Skin of body (tissue), 2 donors: ENCODE data around the gene AK8. TPM values are rescaled to one million over a fixed set of nuclear protein-coding genes. Genes with fewer than 3 reads are reported as not detected.

Source experiments
- DNase-seq: peaks from one replicate; lab custom pipeline; 2025; lab: John Stamatoyannopoulos, UW
- total RNA-seq: library from RNA; depleted of rRNA; stranded (reverse); fragments of >200 nt; gene quantifications from one replicate; pipeline ENCODE4 v1.2.3, GENCODE V29; 2014

AK8 gene
- total RNA-seq, 1 donor from 2014 or later = 1.1 TPM

- DNase-seq = no peak
Measured at GRCh38 chr9:132887181-132888120, 9.4 kb upstream of the AK8 start.

DNA sequence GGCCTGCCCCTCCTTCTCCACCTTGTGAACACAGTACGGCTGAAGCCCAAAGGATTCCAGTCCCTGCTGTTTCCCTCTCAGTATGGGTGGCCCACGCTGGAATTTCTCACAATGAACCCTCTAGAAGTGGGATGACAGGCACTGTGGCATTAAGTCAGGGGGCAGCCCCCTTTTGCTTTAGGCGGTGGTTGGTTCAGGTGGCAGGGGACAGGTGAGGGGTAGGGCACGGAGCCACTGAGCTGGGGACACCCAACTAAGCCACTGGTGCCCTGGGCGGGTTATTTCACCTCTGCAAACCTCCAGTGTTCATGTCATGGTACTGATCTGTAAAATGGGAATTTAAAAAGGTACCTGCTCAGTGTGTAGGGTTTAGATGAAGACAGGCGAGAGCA, 8.2 kb upstream of the AK8 start:
- DNase-seq = no peak

GRCh38 chr9:132885720-132886333, 7.7 kb upstream of the AK8 start:
- no peak for DNase-seq

GRCh38 chr9:132883349-132884294, 5.5 kb upstream of the AK8 start:
- no peak for DNase-seq

- DNase-seq = no peak
Measured at GRCh38 chr9:132882616-132883015, 4.5 kb upstream of the AK8 start.

DNA sequence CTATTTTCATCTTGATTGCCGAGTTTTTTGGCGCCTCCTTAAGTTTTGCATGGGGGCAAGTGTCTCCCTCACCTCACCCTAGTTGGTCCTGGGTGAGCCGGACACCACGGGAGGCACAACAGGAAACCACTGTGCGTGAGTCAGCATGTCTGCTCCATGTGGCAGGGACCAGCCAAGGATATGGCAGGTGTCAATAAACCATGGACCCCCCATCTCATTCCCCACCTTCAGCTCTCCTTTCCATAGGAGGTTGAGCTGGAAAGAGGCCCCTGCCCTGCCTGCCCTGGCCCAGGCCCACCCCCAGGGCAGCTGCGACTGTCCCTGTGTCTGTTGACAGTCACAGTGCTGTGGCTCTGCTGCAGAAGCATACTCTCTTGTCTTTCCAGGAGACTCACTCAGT, 3.7 kb upstream of the AK8 start:
- no peak for DNase-seq

DNA sequence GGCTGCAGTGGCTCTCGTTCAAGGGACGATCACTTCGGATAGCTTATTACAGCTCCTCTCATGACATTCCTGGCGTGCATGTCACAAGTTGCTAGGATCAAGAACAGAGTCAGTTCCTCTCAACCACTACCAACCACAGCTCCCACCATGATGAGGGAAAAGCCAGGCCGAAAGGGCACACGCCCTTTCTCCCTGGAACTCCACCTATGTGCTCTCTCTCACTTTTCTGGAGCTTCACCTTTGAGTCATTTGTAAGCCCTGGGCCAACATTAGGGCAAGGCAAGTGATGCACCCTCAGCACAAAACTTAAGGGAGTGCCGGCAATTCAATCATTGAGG, 2.2 kb upstream of the AK8 start:
- DNase-seq = no peak

DNA sequence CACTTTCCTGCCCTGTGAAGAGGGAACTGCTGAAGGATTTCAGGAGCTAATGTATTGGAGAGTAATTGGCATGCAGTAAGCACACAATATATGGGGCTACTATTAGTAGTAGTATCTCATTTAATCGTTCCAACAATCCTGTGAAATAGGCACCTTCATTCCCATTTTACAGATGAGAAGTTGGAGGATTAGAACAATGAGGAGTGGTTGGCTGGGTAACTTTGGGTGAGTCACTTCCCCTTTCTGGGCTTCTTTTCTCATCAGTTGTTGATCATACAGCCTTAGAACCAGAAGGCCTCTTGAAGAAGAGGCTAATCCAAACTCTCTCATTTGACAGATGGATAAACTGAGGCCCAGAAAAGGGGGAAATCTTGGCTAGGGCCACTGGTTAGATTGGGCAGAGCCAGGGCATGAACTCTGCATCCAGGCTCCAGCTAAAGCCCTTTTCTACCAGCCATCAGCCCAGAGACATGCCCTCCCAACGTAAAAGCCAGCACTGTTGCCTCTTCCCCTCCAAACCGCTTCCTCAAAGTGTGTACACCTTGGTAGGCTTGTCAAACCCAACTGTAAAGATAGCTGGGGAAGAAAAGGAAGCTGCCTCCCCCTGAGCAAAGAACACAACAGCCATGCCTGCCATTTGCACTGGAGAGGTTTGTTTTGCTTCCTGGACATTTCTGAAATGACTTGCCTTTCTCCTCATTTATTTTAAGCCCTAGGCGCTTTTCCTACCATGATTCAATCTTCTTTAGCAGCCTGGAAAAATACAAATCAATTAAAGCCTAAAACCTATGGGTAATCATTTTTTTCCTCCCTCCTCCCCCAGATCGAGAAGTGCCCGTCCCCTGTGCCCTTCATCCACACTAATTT, 1.6 kb upstream of the AK8 start:
- DNase-seq = no peak

GRCh38 chr9:132878695-132879456, 792 bp upstream of the AK8 start, which contains the start of gene SPACA9:
TSS of gene SPACA9 (plus strand) at chr9:132878898. CDS start at chr9:132883948, 5,050 bp downstream.
- DNase-seq = peak; percentile 67

DNA sequence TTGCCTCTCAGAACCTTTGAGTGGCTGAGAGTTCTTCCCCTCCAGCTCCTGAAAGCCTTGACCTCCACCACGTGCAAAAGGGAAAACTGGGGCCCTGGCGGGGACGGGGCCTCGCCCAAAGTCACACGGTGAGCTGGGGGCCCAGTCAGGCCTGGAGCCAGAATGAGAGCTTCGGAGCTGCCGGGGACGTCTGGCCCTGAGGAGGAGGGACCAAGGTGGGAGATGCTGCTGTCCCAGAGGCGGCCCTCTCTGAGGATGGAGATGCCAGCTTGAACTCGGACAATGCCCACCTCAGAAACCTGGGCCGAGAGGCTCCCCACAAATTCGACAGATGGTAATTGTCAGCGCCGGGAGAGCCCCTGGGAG, 643 bp downstream of the AK8 start:
- no peak for DNase-seq

DNA sequence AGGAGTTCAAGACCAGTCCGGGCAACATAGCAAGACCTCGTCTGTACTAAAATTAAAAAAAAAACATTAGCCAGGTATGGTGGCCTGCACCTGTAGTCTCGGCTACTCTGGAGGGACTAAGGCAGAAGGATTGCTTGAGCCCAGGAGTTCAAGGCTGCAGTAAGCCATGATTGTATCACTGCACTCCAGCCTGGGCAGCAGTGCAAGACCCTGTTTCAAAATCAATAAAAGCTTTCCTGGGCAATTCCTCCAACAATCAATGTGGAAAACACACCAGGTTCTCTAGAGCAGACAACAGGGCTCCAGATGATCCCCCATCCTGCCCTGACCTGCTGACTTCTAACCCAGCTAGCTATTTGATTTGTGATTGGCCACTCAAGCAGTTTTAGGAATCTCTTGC, 1.2 kb downstream of the AK8 start:
- DNase-seq = no peak

DNA sequence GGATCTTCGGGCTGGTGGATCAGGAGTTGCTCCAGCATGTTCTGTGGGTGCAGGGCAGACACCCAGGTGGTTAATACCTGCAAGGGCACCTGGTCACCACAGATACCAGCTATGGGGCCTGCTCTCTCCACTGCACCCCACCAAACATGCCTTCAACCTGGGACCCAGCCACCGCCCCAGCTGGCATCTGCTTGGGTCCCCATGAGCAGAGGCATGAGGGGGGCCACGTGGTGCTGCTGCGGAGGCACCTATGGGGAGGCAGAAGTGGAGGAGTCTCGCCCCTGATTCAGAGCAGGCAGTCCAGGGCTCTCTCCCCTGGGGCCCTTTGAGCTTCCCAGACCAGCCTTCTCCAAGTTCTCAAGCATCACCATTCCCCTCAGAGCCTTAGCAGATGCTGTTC, 2.9 kb downstream of the AK8 start:
- DNase-seq = no peak

GRCh38 chr9:132873403-132873802, 4.7 kb downstream of the AK8 start:
- no peak for DNase-seq

DNA sequence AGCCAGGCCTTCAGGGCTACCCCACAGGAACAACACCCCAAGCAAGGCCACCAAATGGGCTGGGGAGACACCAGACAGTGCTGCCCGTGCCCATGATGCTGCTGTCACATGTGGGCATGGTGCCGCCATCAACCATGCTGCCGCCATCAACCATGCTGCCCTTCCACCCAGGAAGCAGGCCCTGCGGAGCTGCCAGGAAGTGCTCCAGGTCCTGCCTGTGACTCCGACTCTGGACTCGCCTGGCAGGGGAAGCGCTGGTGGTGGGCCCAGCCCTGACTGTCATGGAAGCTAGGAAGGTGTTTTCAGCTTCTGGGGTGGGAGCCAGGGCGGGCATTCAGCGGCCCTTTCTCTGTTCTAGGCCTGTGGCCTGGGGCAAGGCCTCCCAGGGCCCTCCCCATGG, 8.8 kb downstream of the AK8 start:
- DNase-seq = no peak

- DNase-seq = no peak
Measured at GRCh38 chr9:132866898-132867297, 11.2 kb downstream of the AK8 start.

GRCh38 chr9:132864691-132865090, 13.4 kb downstream of the AK8 start:
- no peak for DNase-seq

GRCh38 chr9:132864277-132864676, 13.8 kb downstream of the AK8 start:
- DNase-seq = no peak

DNA sequence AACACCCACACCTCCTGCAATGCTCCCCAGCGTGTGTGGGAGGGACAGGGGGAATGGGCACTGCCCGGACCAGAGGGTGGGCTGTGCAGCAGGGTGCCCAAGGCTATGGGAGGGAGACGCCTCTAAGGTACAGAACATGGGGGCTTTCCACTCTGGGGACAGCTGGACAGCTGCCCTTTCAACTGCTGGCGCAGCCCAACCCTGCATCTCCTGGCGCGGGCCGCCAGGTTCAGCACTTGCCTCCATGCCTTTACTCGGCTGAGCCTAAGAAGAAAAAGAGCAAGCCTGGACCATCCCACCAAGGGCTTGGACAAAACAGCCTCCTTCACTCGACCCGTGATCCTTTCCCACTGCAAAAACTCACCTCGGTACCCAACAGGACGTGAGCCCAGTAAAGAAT, 15.0 kb downstream of the AK8 start:
- no peak for DNase-seq

GRCh38 chr9:132862533-132862932, 15.6 kb downstream of the AK8 start:
- no peak for DNase-seq

DNA sequence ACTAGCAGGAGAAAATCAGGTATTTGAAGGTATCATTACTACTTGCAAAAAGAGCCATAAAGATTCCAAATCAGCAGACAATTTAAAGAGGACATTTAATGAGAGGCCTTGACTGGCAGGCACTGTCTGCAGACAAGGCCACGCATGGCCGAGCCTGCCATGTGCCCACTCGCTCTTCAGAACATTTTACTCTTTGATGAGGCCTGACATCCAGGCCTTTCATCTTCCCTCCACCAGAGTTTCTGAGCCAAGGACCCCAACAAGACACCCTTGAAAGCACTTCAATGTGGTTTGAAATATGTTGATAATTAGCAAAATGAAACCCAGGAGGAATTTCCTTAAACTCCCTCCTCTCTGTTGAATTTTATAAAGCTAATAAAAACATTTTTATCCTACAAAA, 16.4 kb downstream of the AK8 start:
- DNase-seq = no peak
